Bronchial epithelial cell (primary cell): Measurements from ENCODE around the gene ALPP. TPM values are rescaled to one million over a fixed set of nuclear protein-coding genes. Genes with fewer than 3 reads are reported as not detected.

Experiments used
- DNase-seq: peaks from one replicate; pipeline ENCODE4 v3.0.0-alpha.2; 2010; ENCODE audit warnings: low read depth
- FAIRE-seq: peaks from 2 replicates; lab custom pipeline; 2011; peaks lifted over from hg19 to GRCh38; lab: Jason Lieb, UNC
- H3K27me3 ChIP-seq: 2 replicates; pipeline ENCODE4 v1.5.1; 2011; ENCODE audit warnings: low read length; ENCODE audit not compliant: control insufficient read depth, insufficient read depth
- H3K36me3 ChIP-seq: 2 replicates; pipeline ENCODE4 v1.5.1; 2011; ENCODE audit warnings: low read length; ENCODE audit not compliant: control insufficient read depth, insufficient read depth
- H3K4me3 ChIP-seq: 2 replicates; pipeline ENCODE4 v1.5.1; 2011; ENCODE audit warnings: mild to moderate bottlenecking, low read depth, low read length, control low read depth
- total RNA-seq: library from RNA; depleted of rRNA; stranded (reverse); fragments of >200 nt; gene quantifications from 2 replicates; pipeline ENCODE4 v1.2.1, GENCODE V29; 2014
- TF ChIP-seq, protein P1 (sequence below): IDR thresholded peaks from 2 replicates; pipeline ENCODE4 v1.5.1; 2011; ENCODE audit warnings: mild to moderate bottlenecking, moderate library complexity, low read length, control low read depth, inconsistent platforms; ENCODE audit not compliant: insufficient read depth, severe bottlenecking

The ALPP gene
- total RNA-seq, 1 donor from 2014 or later, result not detected

- Histone ChIP-seq H3K4me3 (no peak overlapping the region), H3K36me3 (no peaks in the 10 kb centered on the region), H3K27me3 (peaks cover 43% of the 10 kb centered on the region)
- FAIRE-seq (no peak), DNase-seq (no peak)
- TF ChIP-seq, protein P1, sequence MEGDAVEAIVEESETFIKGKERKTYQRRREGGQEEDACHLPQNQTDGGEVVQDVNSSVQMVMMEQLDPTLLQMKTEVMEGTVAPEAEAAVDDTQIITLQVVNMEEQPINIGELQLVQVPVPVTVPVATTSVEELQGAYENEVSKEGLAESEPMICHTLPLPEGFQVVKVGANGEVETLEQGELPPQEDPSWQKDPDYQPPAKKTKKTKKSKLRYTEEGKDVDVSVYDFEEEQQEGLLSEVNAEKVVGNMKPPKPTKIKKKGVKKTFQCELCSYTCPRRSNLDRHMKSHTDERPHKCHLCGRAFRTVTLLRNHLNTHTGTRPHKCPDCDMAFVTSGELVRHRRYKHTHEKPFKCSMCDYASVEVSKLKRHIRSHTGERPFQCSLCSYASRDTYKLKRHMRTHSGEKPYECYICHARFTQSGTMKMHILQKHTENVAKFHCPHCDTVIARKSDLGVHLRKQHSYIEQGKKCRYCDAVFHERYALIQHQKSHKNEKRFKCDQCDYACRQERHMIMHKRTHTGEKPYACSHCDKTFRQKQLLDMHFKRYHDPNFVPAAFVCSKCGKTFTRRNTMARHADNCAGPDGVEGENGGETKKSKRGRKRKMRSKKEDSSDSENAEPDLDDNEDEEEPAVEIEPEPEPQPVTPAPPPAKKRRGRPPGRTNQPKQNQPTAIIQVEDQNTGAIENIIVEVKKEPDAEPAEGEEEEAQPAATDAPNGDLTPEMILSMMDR, result no peak
Measured at GRCh38 chr2:232418056-232418455, 39.5 kb downstream of the ALPP start.

- DNase-seq, result peak; percentile 17
- Histone ChIP-seq H3K27me3 (peaks cover 43% of the 10 kb centered on the region), H3K4me3 (no peak overlapping the region), H3K36me3 (no peaks in the 10 kb centered on the region)
- no peak for FAIRE-seq
- TF ChIP-seq, protein P1, result no peak
Measured at GRCh38 chr2:232418466-232419244, 40.1 kb downstream of the ALPP start.

- H3K27me3 ChIP-seq, result peaks cover 43% of the 10 kb centered on the region
- H3K4me3 ChIP-seq, result no peak overlapping the region
- H3K36me3 ChIP-seq, result no peaks in the 10 kb centered on the region
- TF ChIP-seq, protein P1, result no peak
- no peak for FAIRE-seq
- DNase-seq, result no peak
Measured at GRCh38 chr2:232419245-232420072, 40.9 kb downstream of the ALPP start.

GRCh38 chr2:232420073-232420454 lies 41.5 kb downstream of the ALPP start:
- Histone ChIP-seq H3K27me3 (peaks cover 41% of the 10 kb centered on the region), H3K4me3 (no peak overlapping the region), H3K36me3 (no peaks in the 10 kb centered on the region)
- no peak for DNase-seq
- TF ChIP-seq, protein P1, result no peak
- no peak for FAIRE-seq

DNA sequence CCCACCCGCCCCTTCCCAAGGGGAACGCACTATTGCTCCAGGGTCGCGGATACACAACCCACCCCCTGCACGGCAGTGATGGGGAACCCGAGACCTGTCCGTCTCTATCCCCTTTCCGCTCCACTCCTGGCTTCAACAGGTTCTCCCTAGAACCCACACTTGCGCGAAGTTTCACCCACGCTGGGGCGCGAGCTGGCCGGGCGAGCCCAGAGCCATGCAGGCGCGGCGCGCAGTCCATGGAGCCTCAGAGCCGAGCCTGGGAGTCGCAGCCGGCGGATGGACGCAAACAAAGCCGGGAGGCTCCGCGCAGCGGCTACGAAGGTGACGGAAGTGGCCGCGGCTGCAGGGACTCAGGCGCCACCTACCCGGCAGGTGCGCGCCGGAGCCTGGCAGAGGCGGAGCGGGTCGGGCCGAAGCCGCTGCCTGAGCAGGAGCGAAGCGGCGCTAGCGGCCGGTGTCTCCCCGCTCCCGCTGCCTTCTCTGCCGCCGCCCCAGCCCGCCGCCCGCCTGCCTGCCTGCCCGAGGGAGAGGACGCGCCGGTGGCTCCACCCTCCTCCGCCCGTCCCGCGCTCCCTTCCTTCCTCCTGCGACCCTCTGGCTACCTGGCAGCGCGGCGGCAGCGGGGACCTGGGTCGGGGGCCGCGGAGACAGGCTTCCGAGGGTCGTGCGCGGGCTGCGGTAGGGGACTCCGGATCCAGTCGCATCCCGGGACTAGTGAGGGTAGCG lies 42.1 kb downstream of the ALPP start:
- H3K4me3 ChIP-seq, result peak overlapping the region; percentile 20
- DNase-seq (peak; percentile 3), FAIRE-seq (no peak)
- TF ChIP-seq, protein P1, result no peak
- H3K27me3 ChIP-seq, result peaks cover 41% of the 10 kb centered on the region
- no peaks in the 10 kb centered on the region for H3K36me3 ChIP-seq
